NCI-H2227 (cell line): ENCODE results near the gene PRTN3.

Source experiments
- DNase-seq: peaks from one replicate; lab custom pipeline; 2025; ENCODE audit not compliant: unreplicated experiment; lab: John Stamatoyannopoulos, UW

Gene PRTN3

DNA sequence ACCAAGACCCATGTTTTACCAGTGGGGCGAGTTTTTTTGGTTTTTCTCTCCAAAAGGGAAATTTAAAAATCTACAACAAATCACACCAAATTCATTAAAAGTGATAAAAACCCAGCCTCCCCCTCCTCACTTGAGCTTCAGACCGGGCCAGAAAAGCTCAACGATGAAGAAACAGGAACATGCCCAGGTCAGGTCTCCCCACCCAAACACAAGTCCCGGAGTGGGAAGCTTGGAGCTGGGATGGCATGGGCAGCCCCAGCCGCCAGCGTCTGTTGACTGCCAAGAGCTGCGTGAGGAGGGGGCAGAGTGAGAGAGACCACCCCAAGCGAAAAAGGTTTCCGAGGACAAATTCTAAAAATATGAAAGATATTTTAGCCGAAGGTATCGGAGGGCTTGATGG is 56.2 kb downstream of the PRTN3 start:
- no peak for DNase-seq

DNA sequence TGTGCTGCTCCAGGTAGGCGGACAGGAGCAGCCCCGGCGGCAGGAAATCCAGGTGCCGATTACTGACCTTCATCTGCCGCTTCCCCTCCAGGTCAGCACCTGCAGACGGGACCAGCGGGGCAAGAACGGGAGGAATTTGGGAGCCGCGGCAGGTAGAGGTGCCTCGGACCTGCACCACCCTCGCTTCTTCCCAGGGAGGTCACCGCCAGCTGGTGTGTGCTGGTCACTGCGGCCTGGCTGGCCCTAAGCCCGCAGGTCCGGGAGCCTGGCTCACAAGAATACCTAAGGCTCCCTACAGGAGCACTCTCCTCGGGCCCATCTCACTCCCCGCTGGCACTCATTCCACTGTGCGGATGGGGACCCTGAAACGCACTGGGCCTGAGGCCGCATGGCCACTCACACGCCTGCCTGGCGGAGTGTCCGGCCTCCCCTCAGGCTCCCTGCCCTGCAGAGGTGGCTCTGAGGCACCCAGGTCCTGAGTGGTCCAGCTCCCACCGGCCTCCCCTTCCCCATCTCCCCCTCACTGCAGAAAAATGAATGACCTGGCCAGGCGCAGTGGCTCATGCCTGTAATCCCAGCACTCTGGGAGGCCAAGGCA is 56.7 kb downstream of the PRTN3 start:
- no peak for DNase-seq
